Activated T-helper 2 cell treated with anti-CD3 and anti-CD28 coated beads, Interferon-gamma antibody, Interleukin-2, Interleukin-4, amounts not matched to agents 10 μg/mL and 5 μg/mL and 100 μg/mL, durations not matched to agents 14 hours and 24 hours and 36 hours (primary cell): ENCODE measurements around the gene SERPINB8. TPM values are rescaled to one million over a fixed set of nuclear protein-coding genes. Genes with fewer than 3 reads are reported as not detected.

ENCODE experiments used
- DNase-seq: peaks from one replicate; pipeline ENCODE4 v3.0.0; 2021; ENCODE audit warnings: low spot score
- H3K27ac Mint-ChIP-seq: one replicate; pipeline ENCODE4 v1.8.0; 2021; ENCODE audit warnings: mixed read lengths
- H3K27me3 Mint-ChIP-seq: one replicate; pipeline ENCODE4 v1.8.0; 2021; ENCODE audit warnings: low read depth, mixed read lengths
- H3K36me3 Mint-ChIP-seq: one replicate; pipeline ENCODE4 v1.8.0; 2021; ENCODE audit warnings: low read depth, mixed read lengths
- H3K4me1 Mint-ChIP-seq: one replicate; pipeline ENCODE4 v1.8.0; 2021; ENCODE audit warnings: low read depth, mixed read lengths
- H3K4me3 Mint-ChIP-seq: one replicate; pipeline ENCODE4 v1.8.0; 2021; ENCODE audit warnings: low read depth, mild to moderate bottlenecking, moderate library complexity, mixed read lengths
- H3K9me3 Mint-ChIP-seq: one replicate; pipeline ENCODE4 v1.8.0; 2021; ENCODE audit warnings: mixed read lengths
- intact Hi-C: fragments of 100-400 bp; cut with micrococcal nuclease; formaldehyde crosslinking; loops from one replicate; pipeline ENCODE4 v1.15.1; 2023
- total RNA-seq: library from RNA; stranded (reverse); gene quantifications from 2 replicates; pipeline ENCODE4 v1.2.3, GENCODE V29; 2022

Gene SERPINB8
- total RNA-seq, 1 donor from 2014 or later = 19.0 TPM

- peak overlapping the region; percentile 90 for H3K4me3 Mint-ChIP-seq
- H3K27ac Mint-ChIP-seq = no peak overlapping the region
These were observed 2.1 kb downstream of the SERPINB8 start for GRCh38 chr18:63972002-63972376.

GRCh38 chr18:63974991-63975390 is 5.1 kb downstream of the SERPINB8 start:
- no peaks in the 10 kb centered on the region for H3K36me3 Mint-ChIP-seq
- no peaks in the 10 kb centered on the region for H3K27me3 Mint-ChIP-seq
- H3K27ac Mint-ChIP-seq = no peak overlapping the region
- intact Hi-C loops = loop anchor here (5.0 kb wide), 1 partner anchor 38 kb away; no protein-coding TSS in a partner anchor
- no peak overlapping the region for H3K4me3 Mint-ChIP-seq
- peaks cover 28% of the 10 kb centered on the region for H3K4me1 Mint-ChIP-seq
- no peak for DNase-seq
- H3K9me3 Mint-ChIP-seq = no peaks in the 10 kb centered on the region

More at GRCh38 chr18:63972002-63972376, 2.1 kb downstream of the SERPINB8 start:
- intact Hi-C loops = loop anchor here (5.0 kb wide), 1 partner anchor 35 kb away; no protein-coding TSS in a partner anchor
- Mint-ChIP-seq H3K9me3 (no peaks in the 10 kb centered on the region), H3K27me3 (no peaks in the 10 kb centered on the region), H3K4me1 (peaks cover 32% of the 10 kb centered on the region), H3K36me3 (no peaks in the 10 kb centered on the region)
- DNase-seq = no peak

- H3K4me1 Mint-ChIP-seq = peaks cover 32% of the 10 kb centered on the region
- H3K27ac Mint-ChIP-seq = no peak overlapping the region
- no peak for DNase-seq
- intact Hi-C loops = no loop called here
- no peaks in the 10 kb centered on the region for H3K27me3 Mint-ChIP-seq
- H3K9me3 Mint-ChIP-seq = no peaks in the 10 kb centered on the region
- H3K36me3 Mint-ChIP-seq = no peaks in the 10 kb centered on the region
- no peak overlapping the region for H3K4me3 Mint-ChIP-seq
These were observed 5.7 kb downstream of the SERPINB8 start for GRCh38 chr18:63975628-63976027.

- Mint-ChIP-seq H3K4me3 (no peak overlapping the region), H3K4me1 (peaks cover 27% of the 10 kb centered on the region), H3K27ac (no peak overlapping the region), H3K36me3 (peaks cover 4% of the 10 kb centered on the region), H3K27me3 (no peaks in the 10 kb centered on the region), H3K9me3 (no peaks in the 10 kb centered on the region)
- intact Hi-C loops = no loop called here
- DNase-seq = no peak
These were observed 7.2 kb downstream of the SERPINB8 start for GRCh38 chr18:63977040-63977439.

- Mint-ChIP-seq H3K4me3 (no peak overlapping the region), H3K36me3 (peaks cover 17% of the 10 kb centered on the region), H3K27ac (no peak overlapping the region), H3K4me1 (peaks cover 23% of the 10 kb centered on the region), H3K27me3 (no peaks in the 10 kb centered on the region), H3K9me3 (no peaks in the 10 kb centered on the region)
- DNase-seq = peak; percentile 23
- intact Hi-C loops = loop anchor here (1.0 to 2.0 kb wide), 4 partner anchors 17 to 461 kb away; no protein-coding TSS in a partner anchor
These were observed 9.6 kb downstream of the SERPINB8 start for GRCh38 chr18:63979409-63979920.

- DNase-seq = no peak
- Mint-ChIP-seq H3K4me1 (peaks cover 18% of the 10 kb centered on the region), H3K36me3 (peaks cover 17% of the 10 kb centered on the region), H3K9me3 (no peaks in the 10 kb centered on the region), H3K4me3 (no peak overlapping the region), H3K27ac (no peak overlapping the region), H3K27me3 (no peaks in the 10 kb centered on the region)
- intact Hi-C loops = no loop called here
These were observed 10.1 kb downstream of the SERPINB8 start for GRCh38 chr18:63980027-63980426.

- Mint-ChIP-seq H3K27me3 (no peaks in the 10 kb centered on the region), H3K9me3 (no peaks in the 10 kb centered on the region), H3K27ac (no peak overlapping the region), H3K4me3 (no peak overlapping the region), H3K36me3 (peaks cover 17% of the 10 kb centered on the region), H3K4me1 (peaks cover 16% of the 10 kb centered on the region)
- no peak for DNase-seq
- intact Hi-C loops = no loop called here
These were observed 11.1 kb downstream of the SERPINB8 start for GRCh38 chr18:63980896-63981460.

- DNase-seq = no peak
- H3K36me3 Mint-ChIP-seq = peaks cover 17% of the 10 kb centered on the region
- no peaks in the 10 kb centered on the region for H3K27me3 Mint-ChIP-seq
- H3K27ac Mint-ChIP-seq = no peak overlapping the region
- intact Hi-C loops = no loop called here
- no peak overlapping the region for H3K4me3 Mint-ChIP-seq
- H3K4me1 Mint-ChIP-seq = peaks cover 16% of the 10 kb centered on the region
- no peaks in the 10 kb centered on the region for H3K9me3 Mint-ChIP-seq
These were observed 11.8 kb downstream of the SERPINB8 start for GRCh38 chr18:63981719-63982118.

- H3K27me3 Mint-ChIP-seq = no peaks in the 10 kb centered on the region
- peaks cover 17% of the 10 kb centered on the region for H3K36me3 Mint-ChIP-seq
- no peaks in the 10 kb centered on the region for H3K9me3 Mint-ChIP-seq
- peaks cover 16% of the 10 kb centered on the region for H3K4me1 Mint-ChIP-seq
- DNase-seq = no peak
- no peak overlapping the region for H3K27ac Mint-ChIP-seq
- intact Hi-C loops = no loop called here
- no peak overlapping the region for H3K4me3 Mint-ChIP-seq
These were observed 12.5 kb downstream of the SERPINB8 start for GRCh38 chr18:63982361-63982760.

- Mint-ChIP-seq H3K9me3 (no peaks in the 10 kb centered on the region), H3K27me3 (no peaks in the 10 kb centered on the region), H3K4me3 (no peak overlapping the region), H3K27ac (no peak overlapping the region), H3K36me3 (peaks cover 14% of the 10 kb centered on the region), H3K4me1 (no peaks in the 10 kb centered on the region)
- intact Hi-C loops = no loop called here
- no peak for DNase-seq
These were observed 17.0 kb downstream of the SERPINB8 start for GRCh38 chr18:63986885-63987284.

GRCh38 chr18:63987743-63988142 is 17.9 kb downstream of the SERPINB8 start:
- peaks cover 3% of the 10 kb centered on the region for H3K4me1 Mint-ChIP-seq
- no peak overlapping the region for H3K4me3 Mint-ChIP-seq
- no peaks in the 10 kb centered on the region for H3K27me3 Mint-ChIP-seq
- intact Hi-C loops = no loop called here
- H3K27ac Mint-ChIP-seq = no peak overlapping the region
- no peaks in the 10 kb centered on the region for H3K9me3 Mint-ChIP-seq
- H3K36me3 Mint-ChIP-seq = peaks cover 6% of the 10 kb centered on the region
- no peak for DNase-seq

- H3K27ac Mint-ChIP-seq = no peak overlapping the region
- no peaks in the 10 kb centered on the region for H3K27me3 Mint-ChIP-seq
- peaks cover 3% of the 10 kb centered on the region for H3K4me1 Mint-ChIP-seq
- intact Hi-C loops = no loop called here
- no peaks in the 10 kb centered on the region for H3K36me3 Mint-ChIP-seq
- no peak for DNase-seq
- H3K9me3 Mint-ChIP-seq = peaks cover 11% of the 10 kb centered on the region
- H3K4me3 Mint-ChIP-seq = no peak overlapping the region
These were observed 22.9 kb downstream of the SERPINB8 start for GRCh38 chr18:63992751-63993150.

- H3K9me3 Mint-ChIP-seq = peaks cover 11% of the 10 kb centered on the region
- no peaks in the 10 kb centered on the region for H3K27me3 Mint-ChIP-seq
- H3K4me3 Mint-ChIP-seq = no peak overlapping the region
- intact Hi-C loops = no loop called here
- no peaks in the 10 kb centered on the region for H3K36me3 Mint-ChIP-seq
- H3K27ac Mint-ChIP-seq = no peak overlapping the region
- DNase-seq = no peak
- peaks cover 3% of the 10 kb centered on the region for H3K4me1 Mint-ChIP-seq
These were observed 25.0 kb downstream of the SERPINB8 start for GRCh38 chr18:63994783-63995399.
